SK-N-MC (cell line): ENCODE measurements around the gene NEGR1.

Source experiments
- EZH2 ChIP-seq: fragments of 200-600 bp; sonication (generic); IDR thresholded peaks from one replicate; pipeline ENCODE4 v1.6.1; 2017; ENCODE audit warnings: antibody characterized with exemption
- FOXP2 ChIP-seq: optimal IDR thresholded peaks from 2 replicates; pipeline ENCODE3; 2011; ENCODE audit warnings: mild to moderate bottlenecking, moderate library complexity; ENCODE audit not compliant: insufficient read depth; ENCODE audit errors: extremely low read length, control extremely low read depth
- POLR2AphosphoS5 ChIP-seq: IDR thresholded peaks from 2 replicates; pipeline ENCODE4 v1.6.1; 2012; ENCODE audit warnings: mild to moderate bottlenecking, low read depth, low read length, borderline replicate concordance

- no peak for TF ChIP-seq EZH2
- no peak for TF ChIP-seq POLR2AphosphoS5
- TF ChIP-seq FOXP2: no peak
These were observed 789.9 kb downstream of the NEGR1 start for GRCh38 chr1:71492298-71493041.
